ENCODE results near the gene ST3GAL3. TPM values are rescaled to one million over a fixed set of nuclear protein-coding genes. Genes with fewer than 3 reads are reported as not detected.

Gene ST3GAL3
- polyA plus RNA-seq, 1 of the 3 experiments (the other 2 are of a cell fraction) = 20.6 TPM

- TF ChIP-seq, protein P1, sequence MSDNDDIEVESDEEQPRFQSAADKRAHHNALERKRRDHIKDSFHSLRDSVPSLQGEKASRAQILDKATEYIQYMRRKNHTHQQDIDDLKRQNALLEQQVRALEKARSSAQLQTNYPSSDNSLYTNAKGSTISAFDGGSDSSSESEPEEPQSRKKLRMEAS (IDR thresholded peaks at IDR 0.05; ENCODE audit: low read depth) = peak; percentile 85; the same call in 1 of the 2 replicates
- TF ChIP-seq NRF1 (IDR thresholded peaks at IDR 0.05; ENCODE audit: low read depth, low read length) = peak; percentile 64
- TF ChIP-seq SIN3A (IDR thresholded peaks at IDR 0.05; ENCODE audit: borderline replicate concordance, low read depth, low read length) = peak; percentile 72; the same call in 1 of the 2 replicates
- no peak for TF ChIP-seq SMC3 (IDR thresholded peaks at IDR 0.05; ENCODE audit: low read depth, low read length)
- TF ChIP-seq, protein P2, sequence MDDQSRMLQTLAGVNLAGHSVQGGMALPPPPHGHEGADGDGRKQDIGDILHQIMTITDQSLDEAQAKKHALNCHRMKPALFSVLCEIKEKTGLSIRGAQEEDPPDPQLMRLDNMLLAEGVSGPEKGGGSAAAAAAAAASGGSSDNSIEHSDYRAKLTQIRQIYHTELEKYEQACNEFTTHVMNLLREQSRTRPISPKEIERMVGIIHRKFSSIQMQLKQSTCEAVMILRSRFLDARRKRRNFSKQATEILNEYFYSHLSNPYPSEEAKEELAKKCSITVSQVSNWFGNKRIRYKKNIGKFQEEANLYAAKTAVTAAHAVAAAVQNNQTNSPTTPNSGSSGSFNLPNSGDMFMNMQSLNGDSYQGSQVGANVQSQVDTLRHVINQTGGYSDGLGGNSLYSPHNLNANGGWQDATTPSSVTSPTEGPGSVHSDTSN (IDR thresholded peaks at IDR 0.05) = peak; percentile 26; the same call in 1 of the 2 replicates
- peak; percentile 64 for TF ChIP-seq MXI1 (IDR thresholded peaks at IDR 0.05; ENCODE audit: low read depth, low read length)
- no peak for TF ChIP-seq FOSL2 (IDR thresholded peaks at IDR 0.05; ENCODE audit: borderline replicate concordance, low read depth)
- TF ChIP-seq, protein P3, sequence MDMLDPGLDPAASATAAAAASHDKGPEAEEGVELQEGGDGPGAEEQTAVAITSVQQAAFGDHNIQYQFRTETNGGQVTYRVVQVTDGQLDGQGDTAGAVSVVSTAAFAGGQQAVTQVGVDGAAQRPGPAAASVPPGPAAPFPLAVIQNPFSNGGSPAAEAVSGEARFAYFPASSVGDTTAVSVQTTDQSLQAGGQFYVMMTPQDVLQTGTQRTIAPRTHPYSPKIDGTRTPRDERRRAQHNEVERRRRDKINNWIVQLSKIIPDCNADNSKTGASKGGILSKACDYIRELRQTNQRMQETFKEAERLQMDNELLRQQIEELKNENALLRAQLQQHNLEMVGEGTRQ (IDR thresholded peaks at IDR 0.05; ENCODE audit: borderline replicate concordance, low read depth, low read length) = peak; percentile 99
- no peak for TF ChIP-seq RXRA (IDR thresholded peaks at IDR 0.05; ENCODE audit: borderline replicate concordance, low read depth)
Observed at GRCh38 chr1:43974443-43975248, 267.3 kb downstream of the ST3GAL3 start, which contains the start of gene ATP6V0B (continued).

DNA sequence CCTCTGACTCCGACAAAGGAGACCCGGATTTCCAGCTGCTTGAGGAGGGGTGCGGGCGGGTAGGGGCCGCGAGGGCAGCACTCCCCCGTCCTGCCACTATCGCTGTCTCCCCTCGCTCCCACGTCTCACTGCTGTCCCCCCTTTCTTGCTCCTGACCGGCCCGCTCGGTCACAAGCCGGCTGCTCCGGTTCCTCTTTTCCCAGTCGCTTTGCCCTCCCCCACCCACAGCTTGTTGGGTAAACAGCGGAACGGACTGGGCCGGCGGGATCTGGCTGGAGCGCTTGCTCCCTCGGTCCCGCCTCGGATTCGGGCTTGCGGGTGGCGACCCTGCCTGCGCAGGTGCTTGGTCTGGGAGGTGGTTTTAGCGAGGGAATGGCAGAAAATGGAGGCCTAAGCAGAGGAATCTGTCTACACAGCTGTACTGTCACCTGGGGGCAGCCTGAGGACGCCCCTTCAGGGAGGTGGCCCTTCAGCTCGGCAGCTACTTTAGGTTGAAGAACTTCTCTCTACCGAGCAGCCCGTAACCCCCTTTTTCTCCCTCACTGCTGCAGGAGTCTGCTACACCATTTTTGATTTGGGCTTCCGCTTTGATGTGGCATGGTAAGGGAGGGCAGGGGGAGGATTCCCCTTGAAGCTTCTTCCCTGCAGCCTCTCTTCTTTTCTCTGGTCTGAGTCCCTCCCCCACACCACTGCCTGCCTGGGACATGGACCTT, 268.1 kb downstream of the ST3GAL3 start:
- 3% methylated on average over 29 of the region's 34 CpGs for WGBS (ENCODE audit: low lambda C conversion rate)
- Histone ChIP-seq H3F3A (replicated peaks; ENCODE audit: insufficient read depth) (peaks cover 9% of the 10 kb centered on the region), H3K79me2 (ENCODE audit: insufficient read depth) (peaks cover 61% of the 10 kb centered on the region), H3K4me3 (ENCODE audit: low read depth in 2 of 2, low read length in 1 of 2) (peak overlapping the region; percentile 83 to 91), H3K9me3 (no peaks in the 10 kb centered on the region), H3K27me3 (ENCODE audit: insufficient read depth) (no peaks in the 10 kb centered on the region), H3K36me3 (replicated peaks in 1 of 2; ENCODE audit: control insufficient read depth in 1 of 2, insufficient read depth in 2 of 2, low read length in 1 of 2) (peaks cover 16 to 47% of the 10 kb centered on the region in 2 experiments), H4K20me1 (ENCODE audit: insufficient read depth) (peaks cover 11% of the 10 kb centered on the region), H3K9ac (peak overlapping the region; percentile 84), H3K9me2 (no peaks in the 10 kb centered on the region), H3K4me1 (ENCODE audit: control insufficient read depth in 1 of 2, insufficient read depth in 2 of 2, low read depth in 1 of 2, low read length in 1 of 2) (peaks cover 8 to 53% of the 10 kb centered on the region in 2 experiments; a peak in 1 of 4 replicates), H3K4me2 (peak overlapping the region; percentile 98), H2AFZ (ENCODE audit: low read depth) (peak overlapping the region; percentile 77; the same call in 1 of the 2 replicates), H3K27ac (ENCODE audit: low read depth in 2 of 2, low read length in 1 of 2) (peak overlapping the region; percentile 66 to 87; a peak in 3 of 4 replicates)
- no peak for DNase-seq
- POLR2A ChIA-PET = interaction anchor here (0.6 to 1.8 kb wide), 8 partner anchors 13 to 825 kb away, joined by 3 to 5 read pairs (median 3); partner anchors contain the start of genes CCDC24 and PLK3
- CTCF ChIA-PET = interaction anchor here (1.2 to 2.7 kb wide), 11 partner anchors 16 to 446 kb away, joined by 3 to 15 read pairs (median 5); partner anchors contain the start of gene CCDC24
- TF ChIP-seq, protein P4, sequence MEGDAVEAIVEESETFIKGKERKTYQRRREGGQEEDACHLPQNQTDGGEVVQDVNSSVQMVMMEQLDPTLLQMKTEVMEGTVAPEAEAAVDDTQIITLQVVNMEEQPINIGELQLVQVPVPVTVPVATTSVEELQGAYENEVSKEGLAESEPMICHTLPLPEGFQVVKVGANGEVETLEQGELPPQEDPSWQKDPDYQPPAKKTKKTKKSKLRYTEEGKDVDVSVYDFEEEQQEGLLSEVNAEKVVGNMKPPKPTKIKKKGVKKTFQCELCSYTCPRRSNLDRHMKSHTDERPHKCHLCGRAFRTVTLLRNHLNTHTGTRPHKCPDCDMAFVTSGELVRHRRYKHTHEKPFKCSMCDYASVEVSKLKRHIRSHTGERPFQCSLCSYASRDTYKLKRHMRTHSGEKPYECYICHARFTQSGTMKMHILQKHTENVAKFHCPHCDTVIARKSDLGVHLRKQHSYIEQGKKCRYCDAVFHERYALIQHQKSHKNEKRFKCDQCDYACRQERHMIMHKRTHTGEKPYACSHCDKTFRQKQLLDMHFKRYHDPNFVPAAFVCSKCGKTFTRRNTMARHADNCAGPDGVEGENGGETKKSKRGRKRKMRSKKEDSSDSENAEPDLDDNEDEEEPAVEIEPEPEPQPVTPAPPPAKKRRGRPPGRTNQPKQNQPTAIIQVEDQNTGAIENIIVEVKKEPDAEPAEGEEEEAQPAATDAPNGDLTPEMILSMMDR (IDR thresholded peaks at IDR 0.05) = no peak
- TF ChIP-seq, protein P2 (IDR thresholded peaks at IDR 0.05) = no peak
- TF ChIP-seq, protein P5, sequence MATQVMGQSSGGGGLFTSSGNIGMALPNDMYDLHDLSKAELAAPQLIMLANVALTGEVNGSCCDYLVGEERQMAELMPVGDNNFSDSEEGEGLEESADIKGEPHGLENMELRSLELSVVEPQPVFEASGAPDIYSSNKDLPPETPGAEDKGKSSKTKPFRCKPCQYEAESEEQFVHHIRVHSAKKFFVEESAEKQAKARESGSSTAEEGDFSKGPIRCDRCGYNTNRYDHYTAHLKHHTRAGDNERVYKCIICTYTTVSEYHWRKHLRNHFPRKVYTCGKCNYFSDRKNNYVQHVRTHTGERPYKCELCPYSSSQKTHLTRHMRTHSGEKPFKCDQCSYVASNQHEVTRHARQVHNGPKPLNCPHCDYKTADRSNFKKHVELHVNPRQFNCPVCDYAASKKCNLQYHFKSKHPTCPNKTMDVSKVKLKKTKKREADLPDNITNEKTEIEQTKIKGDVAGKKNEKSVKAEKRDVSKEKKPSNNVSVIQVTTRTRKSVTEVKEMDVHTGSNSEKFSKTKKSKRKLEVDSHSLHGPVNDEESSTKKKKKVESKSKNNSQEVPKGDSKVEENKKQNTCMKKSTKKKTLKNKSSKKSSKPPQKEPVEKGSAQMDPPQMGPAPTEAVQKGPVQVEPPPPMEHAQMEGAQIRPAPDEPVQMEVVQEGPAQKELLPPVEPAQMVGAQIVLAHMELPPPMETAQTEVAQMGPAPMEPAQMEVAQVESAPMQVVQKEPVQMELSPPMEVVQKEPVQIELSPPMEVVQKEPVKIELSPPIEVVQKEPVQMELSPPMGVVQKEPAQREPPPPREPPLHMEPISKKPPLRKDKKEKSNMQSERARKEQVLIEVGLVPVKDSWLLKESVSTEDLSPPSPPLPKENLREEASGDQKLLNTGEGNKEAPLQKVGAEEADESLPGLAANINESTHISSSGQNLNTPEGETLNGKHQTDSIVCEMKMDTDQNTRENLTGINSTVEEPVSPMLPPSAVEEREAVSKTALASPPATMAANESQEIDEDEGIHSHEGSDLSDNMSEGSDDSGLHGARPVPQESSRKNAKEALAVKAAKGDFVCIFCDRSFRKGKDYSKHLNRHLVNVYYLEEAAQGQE (IDR thresholded peaks at IDR 0.05; ENCODE audit: low read depth, low read length) = no peak

Data from SK-N-SH (cell line).